ENCODE data around the gene GRK7. TPM values are rescaled to one million over a fixed set of nuclear protein-coding genes. Genes with fewer than 3 reads are reported as not detected.

GRK7 gene
- total and polyA plus RNA-seq, 2 of the 13 experiments (the other 11 are each of a cell fraction or from before 2014, with no cell fraction given): not detected

GRCh38 chr3:141735770-141736465 lies 27.3 kb upstream of the GRK7 start (continued):
- TF ChIP-seq ARID5B (CRISPR knock-in tag; IDR thresholded peaks at IDR 0.05): peak; percentile 68
- TF ChIP-seq RELA (CRISPR knock-in tag; IDR thresholded peaks at IDR 0.05): no peak
- no peak for TF ChIP-seq ARNT2 (CRISPR knock-in tag; IDR thresholded peaks at IDR 0.05; ENCODE audit: low read depth)
- TF ChIP-seq ZNF749 (CRISPR knock-in tag; IDR thresholded peaks at IDR 0.05; ENCODE audit: borderline replicate concordance): no peak
- TF ChIP-seq GRHL1 (CRISPR knock-in tag; conservative IDR thresholded peaks at IDR 0.05): no peak
- no peak for TF ChIP-seq NFE2L2 (IDR thresholded peaks at IDR 0.05; ENCODE audit: low read length)
- no peak for TF ChIP-seq ZHX2 (IDR thresholded peaks at IDR 0.05; ENCODE audit: low read depth)
- TF ChIP-seq ZHX2 (CRISPR knock-in tag; IDR thresholded peaks at IDR 0.05; ENCODE audit: borderline replicate concordance): no peak
- no peak for TF ChIP-seq FOXJ3 (CRISPR knock-in tag; IDR thresholded peaks at IDR 0.05; ENCODE audit: borderline replicate concordance)
- no peak for TF ChIP-seq RAD51 (IDR thresholded peaks at IDR 0.05; ENCODE audit: borderline replicate concordance)
- no peak for TF ChIP-seq GZF1 (CRISPR knock-in tag; IDR thresholded peaks at IDR 0.05)
- TF ChIP-seq ZMYM2 (CRISPR knock-in tag; IDR thresholded peaks at IDR 0.05): no peak
- no peak for TF ChIP-seq E2F1 (CRISPR knock-in tag; IDR thresholded peaks at IDR 0.05)
- TF ChIP-seq ZBTB38 (CRISPR knock-in tag; IDR thresholded peaks at IDR 0.05): no peak
- no peak for TF ChIP-seq ZNF530 (CRISPR knock-in tag; IDR thresholded peaks at IDR 0.05; ENCODE audit: low read depth)
- TF ChIP-seq POLR2A (IDR thresholded peaks at IDR 0.05; ENCODE audit: insufficient read depth in 1 of 2, low read depth in 2 of 2, low read length in 2 of 2): no peak
- TF ChIP-seq PHF8 (CRISPR knock-in tag; IDR thresholded peaks at IDR 0.05): no peak
